ENCODE measurements around the gene LYSET. TPM values are rescaled to one million over a fixed set of nuclear protein-coding genes. Genes with fewer than 3 reads are reported as not detected.

Gene LYSET
- total and polyA plus RNA-seq, 2 donors from 2014 or later: 25.6 to 34.9 TPM

- intact Hi-C loops (cut with DNase I): no loop called here
Measured at GRCh38 chr14:93146119-93146518, 39.0 kb upstream of the LYSET start.

GRCh38 chr14:93148979-93149378, 36.1 kb upstream of the LYSET start:
- no peak overlapping the region for H3K27ac ChIP-seq (ENCODE audit: low read depth in 2 of 2, low read length in 2 of 2)
- no peak overlapping the region for H3K9ac ChIP-seq (ENCODE audit: low read length in 3 of 3)
- H3K9me3 ChIP-seq (ENCODE audit: control insufficient read depth in 2 of 3, insufficient read depth in 1 of 3, low read length in 3 of 3): no peaks in the 10 kb centered on the region
- no peaks in the 10 kb centered on the region for H3K36me3 ChIP-seq (ENCODE audit: control insufficient read depth in 2 of 3, insufficient read depth in 3 of 3, low read length in 3 of 3)
- H3K4me1 ChIP-seq (ENCODE audit: control insufficient read depth in 2 of 3, insufficient read depth in 2 of 3, low read depth in 1 of 3, low read length in 3 of 3): peaks cover 0 to 10% (median 8%) of the 10 kb centered on the region in 3 donors
- DNase-seq (peak in 1 of 5 donors; percentile 40), FAIRE-seq (no peak)
- intact Hi-C loops (cut with DNase I): no loop called here
- no peak overlapping the region for H3K4me3 ChIP-seq (ENCODE audit: low read length in 3 of 3)
- H3K27me3 ChIP-seq (ENCODE audit: control insufficient read depth, insufficient read depth, low read length): no peaks in the 10 kb centered on the region
- TF ChIP-seq CTCF (IDR thresholded peaks at IDR 0.05; ENCODE audit: borderline replicate concordance, extremely low read depth, insufficient read depth): no peak

More at GRCh38 chr14:93146119-93146518, 39.0 kb upstream of the LYSET start:
- TF ChIP-seq CTCF (IDR thresholded peaks at IDR 0.05; ENCODE audit: borderline replicate concordance, extremely low read depth, insufficient read depth): no peak
- Histone ChIP-seq H3K9ac (ENCODE audit: low read length in 3 of 3) (no peak overlapping the region), H3K9me3 (ENCODE audit: control insufficient read depth in 2 of 3, insufficient read depth in 1 of 3, low read length in 3 of 3) (no peaks in the 10 kb centered on the region), H3K36me3 (ENCODE audit: control insufficient read depth in 2 of 3, insufficient read depth in 3 of 3, low read length in 3 of 3) (no peaks in the 10 kb centered on the region), H3K27ac (ENCODE audit: low read depth in 2 of 2, low read length in 2 of 2) (no peak overlapping the region), H3K4me3 (ENCODE audit: low read length in 3 of 3) (no peak overlapping the region), H3K27me3 (ENCODE audit: control insufficient read depth, insufficient read depth, low read length) (no peaks in the 10 kb centered on the region), H3K4me1 (ENCODE audit: control insufficient read depth in 2 of 3, insufficient read depth in 2 of 3, low read depth in 1 of 3, low read length in 3 of 3) (peaks cover 0 to 9% (median 7%) of the 10 kb centered on the region in 3 donors)
- DNase-seq (peak in 1 of 5 donors; percentile 6), FAIRE-seq (no peak)

- H3K9me3 ChIP-seq (ENCODE audit: control insufficient read depth in 2 of 3, insufficient read depth in 1 of 3, low read length in 3 of 3): no peaks in the 10 kb centered on the region
- H3K36me3 ChIP-seq (ENCODE audit: control insufficient read depth in 2 of 3, insufficient read depth in 3 of 3, low read length in 3 of 3): no peaks in the 10 kb centered on the region
- H3K27ac ChIP-seq (ENCODE audit: low read depth in 2 of 2, low read length in 2 of 2): no peak overlapping the region
- peaks cover 0 to 10% (median 8%) of the 10 kb centered on the region in 3 donors for H3K4me1 ChIP-seq (ENCODE audit: control insufficient read depth in 2 of 3, insufficient read depth in 2 of 3, low read depth in 1 of 3, low read length in 3 of 3)
- peak; percentile 2 for TF ChIP-seq CTCF (IDR thresholded peaks at IDR 0.05; ENCODE audit: borderline replicate concordance, extremely low read depth, insufficient read depth)
- intact Hi-C loops (cut with DNase I): no loop called here
- no peaks in the 10 kb centered on the region for H3K27me3 ChIP-seq (ENCODE audit: control insufficient read depth, insufficient read depth, low read length)
- H3K9ac ChIP-seq (ENCODE audit: low read length in 3 of 3): peak overlapping the region in 1 of 3 donors; percentile 40
- FAIRE-seq (no peak), DNase-seq (peak; percentile 33 to 90 (median 48))
- H3K4me3 ChIP-seq (ENCODE audit: low read length in 3 of 3): no peak overlapping the region
Measured at GRCh38 chr14:93150227-93151208, 34.6 kb upstream of the LYSET start.
